BJ (cell line): Measurements from ENCODE around the gene ENGASE. TPM values are rescaled to one million over a fixed set of nuclear protein-coding genes. Genes with fewer than 3 reads are reported as not detected.

ENCODE experiments used
- CTCF ChIA-PET: fragments of 350-600 bp; formaldehyde crosslinking; extraction: SDS; loops from one replicate; lab custom pipeline; 2021; ENCODE audit warnings: antibody characterized with exemption, inconsistent platforms; lab: Yijun Ruan, JAX
- POLR2A ChIA-PET: fragments of 300-600 bp; sonication (Branson Sonifier 250); formaldehyde crosslinking; extraction: SDS; loops from one replicate; lab custom pipeline; 2021; ENCODE audit warnings: antibody characterized with exemption; lab: Charles Lee
- DNase-seq: peaks from one replicate; pipeline ENCODE4 v3.0.0-alpha.2; 2011; ENCODE audit warnings: low read depth
- H3K27me3 ChIP-seq: 2 replicates; pipeline ENCODE4 v1.6.0; 2011; ENCODE audit warnings: low read length; ENCODE audit not compliant: control insufficient read depth, insufficient read depth
- H3K36me3 ChIP-seq: 2 replicates; pipeline ENCODE4 v1.5.1; 2011; ENCODE audit warnings: low read length; ENCODE audit not compliant: control insufficient read depth, insufficient read depth
- H3K4me3 ChIP-seq: 2 replicates; pipeline ENCODE4 v1.5.1; 2011; ENCODE audit warnings: low read depth, mild to moderate bottlenecking, control low read depth, low read length
- CTCF ChIP-seq: IDR thresholded peaks from 2 replicates; pipeline ENCODE4 v1.5.1; 2011; ENCODE audit warnings: low read depth, mild to moderate bottlenecking, control low read depth, inconsistent platforms, low read length, moderate library complexity; ENCODE audit not compliant: insufficient read depth
- polyA plus RNA-seq: library from polyadenylated mRNA; depleted of rRNA; stranded (reverse); fragments of >200 nt; gene quantifications from 2 replicates; pipeline ENCODE4 v1.2.3, GENCODE V29; 2011

Gene ENGASE
- polyA plus RNA-seq, 1 experiment, result 7.4 TPM

- no peak for DNase-seq
- 0 out of 2 replicates have a peak, but pooled peaks cover 2% of the 10 kb centered on the region for H3K36me3 ChIP-seq
- peaks cover 12% of the 10 kb centered on the region for H3K27me3 ChIP-seq
- POLR2A ChIA-PET, result no interaction called here
- H3K4me3 ChIP-seq, result no peak overlapping the region
- CTCF ChIA-PET, result interaction anchor here (1.2 to 2.9 kb wide), 3 partner anchors 11 to 299 kb away, joined by 3 to 23 read pairs (median 8); no protein-coding TSS in a partner anchor
- no peak for TF ChIP-seq CTCF
Observed at GRCh38 chr17:79093270-79093669, 18.6 kb downstream of the ENGASE start.

GRCh38 chr17:79094261-79094660, 19.6 kb downstream of the ENGASE start:
- Histone ChIP-seq H3K4me3 (no peak overlapping the region), H3K27me3 (peaks cover 19% of the 10 kb centered on the region), H3K36me3 (0 out of 2 replicates have a peak, but pooled peaks cover 2% of the 10 kb centered on the region)
- CTCF ChIA-PET, result interaction anchor here (0.6 to 2.9 kb wide), 6 partner anchors 9 to 298 kb away, joined by 3 to 23 read pairs (median 4); no protein-coding TSS in a partner anchor
- no peak for TF ChIP-seq CTCF
- DNase-seq, result no peak
- POLR2A ChIA-PET, result no interaction called here

- POLR2A ChIA-PET, result no interaction called here
- Histone ChIP-seq H3K27me3 (peaks cover 23% of the 10 kb centered on the region), H3K36me3 (no peaks in the 10 kb centered on the region), H3K4me3 (no peak overlapping the region)
- TF ChIP-seq CTCF, result no peak
- no peak for DNase-seq
- CTCF ChIA-PET, result interaction anchor here (0.6 to 1.8 kb wide), 3 partner anchors 13 to 293 kb away, joined by 3 to 6 read pairs (median 3); no protein-coding TSS in a partner anchor
Observed at GRCh38 chr17:79095345-79096055, 20.9 kb downstream of the ENGASE start.

- H3K36me3 ChIP-seq, result no peaks in the 10 kb centered on the region
- H3K27me3 ChIP-seq, result peaks cover 27% of the 10 kb centered on the region
- DNase-seq, result no peak
- TF ChIP-seq CTCF, result no peak
- POLR2A ChIA-PET, result no interaction called here
- CTCF ChIA-PET, result no interaction called here
- no peak overlapping the region for H3K4me3 ChIP-seq
Observed at GRCh38 chr17:79096477-79096876, 21.9 kb downstream of the ENGASE start.

- ChIA-PET POLR2A (no interaction called here), CTCF (interaction anchor here (0.9 to 2.6 kb wide), 2 partner anchors 10 to 294 kb away, joined by 3 to 19 read pairs; no protein-coding TSS in a partner anchor)
- Histone ChIP-seq H3K27me3 (peaks cover 27% of the 10 kb centered on the region), H3K4me3 (no peak overlapping the region), H3K36me3 (no peaks in the 10 kb centered on the region)
- no peak for DNase-seq
- TF ChIP-seq CTCF, result no peak
Observed at GRCh38 chr17:79097226-79098055, 22.8 kb downstream of the ENGASE start.
